ENCODE results near the gene CYB561A3.

Gene CYB561A3

GRCh38 chr11:61303725-61304124, 58.0 kb downstream of the CYB561A3 start:
- TF ChIP-seq CSDC2 (CRISPR knock-in tag; IDR thresholded peaks at IDR 0.05) (no peak), ISL1 (CRISPR knock-in tag; IDR thresholded peaks at IDR 0.05) (no peak), ZNF565 (CRISPR knock-in tag; conservative IDR thresholded peaks at IDR 0.05; ENCODE audit: low read depth) (no peak), ARNTL (CRISPR knock-in tag; IDR thresholded peaks at IDR 0.05; ENCODE audit: borderline replicate concordance, low read depth) (no peak), BACH2 (CRISPR knock-in tag; IDR thresholded peaks at IDR 0.05; ENCODE audit: borderline replicate concordance) (no peak), TCF4 (CRISPR knock-in tag; IDR thresholded peaks at IDR 0.05; ENCODE audit: borderline replicate concordance) (no peak), ZC3H10 (CRISPR knock-in tag; IDR thresholded peaks at IDR 0.05) (no peak), TSHZ2 (CRISPR knock-in tag; IDR thresholded peaks at IDR 0.05) (no peak), CSRNP3 (CRISPR knock-in tag; IDR thresholded peaks at IDR 0.05) (no peak), GLIS3 (CRISPR knock-in tag; IDR thresholded peaks at IDR 0.05) (no peak), ZNF8 (CRISPR knock-in tag; IDR thresholded peaks at IDR 0.05) (no peak), TOX (CRISPR knock-in tag; IDR thresholded peaks at IDR 0.05; ENCODE audit: borderline replicate concordance) (no peak)
- ATAC-seq, result no peak

- ATAC-seq, result no peak
- TF ChIP-seq OSR1 (CRISPR knock-in tag; IDR thresholded peaks at IDR 0.05) (no peak), ZFP3 (CRISPR knock-in tag; IDR thresholded peaks at IDR 0.05) (no peak), ZFP30 (CRISPR knock-in tag; IDR thresholded peaks at IDR 0.05) (no peak), ESRRG (CRISPR knock-in tag; IDR thresholded peaks at IDR 0.05) (no peak), SNAI2 (CRISPR knock-in tag; IDR thresholded peaks at IDR 0.05) (no peak), ZNF565 (CRISPR knock-in tag; conservative IDR thresholded peaks at IDR 0.05; ENCODE audit: low read depth) (no peak), POU6F1 (CRISPR knock-in tag; IDR thresholded peaks at IDR 0.05; ENCODE audit: borderline replicate concordance, low read depth) (no peak), RARB (CRISPR knock-in tag; IDR thresholded peaks at IDR 0.05) (no peak), TOX (CRISPR knock-in tag; IDR thresholded peaks at IDR 0.05; ENCODE audit: borderline replicate concordance) (no peak), BACH2 (CRISPR knock-in tag; IDR thresholded peaks at IDR 0.05; ENCODE audit: borderline replicate concordance) (no peak), TCF4 (CRISPR knock-in tag; IDR thresholded peaks at IDR 0.05; ENCODE audit: borderline replicate concordance) (no peak), TSHZ2 (CRISPR knock-in tag; IDR thresholded peaks at IDR 0.05) (no peak)
These were observed 59.1 kb downstream of the CYB561A3 start for GRCh38 chr11:61302550-61302949.
